Kidney tubule cell (primary cell): ENCODE measurements around the gene MTURN.
A peak's percentile ranks its signal among the peaks of the same experiment; 100 is the strongest.
"Not testable (repeated sequence)": the region's sequence is repeated elsewhere in the genome, so short reads cannot be mapped to it uniquely, and the experiment has no call there.

Experiments
- DNase-seq: peaks from one replicate; pipeline ENCODE4 v3.0.0-alpha.2; 2018; ENCODE audit warnings: low spot score

The MTURN gene

GRCh38 chr7:30178748-30179436 is 44.1 kb downstream of the MTURN start:
- peak; percentile 14 for DNase-seq

- DNase-seq, result no peak
These were observed 45.9 kb downstream of the MTURN start for GRCh38 chr7:30180718-30181117.

GRCh38 chr7:30181211-30181610 is 46.4 kb downstream of the MTURN start:
- no peak for DNase-seq

GRCh38 chr7:30181736-30182522 is 47.1 kb downstream of the MTURN start:
- DNase-seq, result no peak

- DNase-seq, result no peak
These were observed 48.0 kb downstream of the MTURN start for GRCh38 chr7:30182814-30183213.

- no peak for DNase-seq
These were observed 49.1 kb downstream of the MTURN start for GRCh38 chr7:30183749-30184369.

GRCh38 chr7:30184791-30185487 is 50.2 kb downstream of the MTURN start:
- DNase-seq, result no peak

- no peak for DNase-seq
These were observed 50.7 kb downstream of the MTURN start for GRCh38 chr7:30185496-30185895.

GRCh38 chr7:30186725-30187124 is 51.9 kb downstream of the MTURN start:
- no peak for DNase-seq

- no peak for DNase-seq
These were observed 52.7 kb downstream of the MTURN start for GRCh38 chr7:30187513-30187912.

GRCh38 chr7:30188381-30188780 is 53.6 kb downstream of the MTURN start:
- DNase-seq, result not testable (repeated sequence)

- DNase-seq, result no peak
These were observed 54.0 kb downstream of the MTURN start for GRCh38 chr7:30188811-30189210.

- DNase-seq, result no peak
These were observed 57.0 kb downstream of the MTURN start for GRCh38 chr7:30191809-30192208.

GRCh38 chr7:30193336-30193943 is 58.7 kb downstream of the MTURN start:
- DNase-seq, result no peak

GRCh38 chr7:30196408-30196807 is 61.6 kb downstream of the MTURN start:
- no peak for DNase-seq

GRCh38 chr7:30197438-30197837 is 62.7 kb downstream of the MTURN start:
- no peak for DNase-seq

GRCh38 chr7:30199271-30199670 is 64.5 kb downstream of the MTURN start:
- no peak for DNase-seq

GRCh38 chr7:30200591-30200990 is 65.8 kb downstream of the MTURN start:
- no peak for DNase-seq

GRCh38 chr7:30201161-30201666 is 66.4 kb downstream of the MTURN start:
- DNase-seq, result no peak

- DNase-seq, result no peak
These were observed 67.1 kb downstream of the MTURN start for GRCh38 chr7:30201921-30202320.

GRCh38 chr7:30202671-30203070 is 67.9 kb downstream of the MTURN start:
- no peak for DNase-seq

GRCh38 chr7:30206491-30206890 is 71.7 kb downstream of the MTURN start:
- peak; percentile 92 for DNase-seq
